ENCODE measurements around the gene ACER3. TPM values are rescaled to one million over a fixed set of nuclear protein-coding genes. Genes with fewer than 3 reads are reported as not detected.

The ACER3 gene
- total and polyA plus RNA-seq, 11 donors: 3.2 to 17.0 (median 9.8) TPM

- Histone ChIP-seq H3K27ac (no peak overlapping the region), H3K27me3 (no peaks in the 10 kb centered on the region), H3K36me3 (peaks cover 0 to 21% (median 9%) of the 10 kb centered on the region in 9 donors), H3K4me3 (no peak overlapping the region), H3K9me3 (peaks cover 0 to 9% (median 0%) of the 10 kb centered on the region in 12 donors), H3K4me1 (no peaks in the 10 kb centered on the region)
- WGBS, 4 donors: 57 to 75% (median 62%) methylated on average over 1 of the region's 1 CpG
- no peak for TF ChIP-seq POLR2A (IDR thresholded peaks at IDR 0.05)
- TF ChIP-seq, protein P1, sequence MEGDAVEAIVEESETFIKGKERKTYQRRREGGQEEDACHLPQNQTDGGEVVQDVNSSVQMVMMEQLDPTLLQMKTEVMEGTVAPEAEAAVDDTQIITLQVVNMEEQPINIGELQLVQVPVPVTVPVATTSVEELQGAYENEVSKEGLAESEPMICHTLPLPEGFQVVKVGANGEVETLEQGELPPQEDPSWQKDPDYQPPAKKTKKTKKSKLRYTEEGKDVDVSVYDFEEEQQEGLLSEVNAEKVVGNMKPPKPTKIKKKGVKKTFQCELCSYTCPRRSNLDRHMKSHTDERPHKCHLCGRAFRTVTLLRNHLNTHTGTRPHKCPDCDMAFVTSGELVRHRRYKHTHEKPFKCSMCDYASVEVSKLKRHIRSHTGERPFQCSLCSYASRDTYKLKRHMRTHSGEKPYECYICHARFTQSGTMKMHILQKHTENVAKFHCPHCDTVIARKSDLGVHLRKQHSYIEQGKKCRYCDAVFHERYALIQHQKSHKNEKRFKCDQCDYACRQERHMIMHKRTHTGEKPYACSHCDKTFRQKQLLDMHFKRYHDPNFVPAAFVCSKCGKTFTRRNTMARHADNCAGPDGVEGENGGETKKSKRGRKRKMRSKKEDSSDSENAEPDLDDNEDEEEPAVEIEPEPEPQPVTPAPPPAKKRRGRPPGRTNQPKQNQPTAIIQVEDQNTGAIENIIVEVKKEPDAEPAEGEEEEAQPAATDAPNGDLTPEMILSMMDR (IDR thresholded peaks at IDR 0.05): no peak
- no peak for DNase-seq
- intact Hi-C loops (cut with DNase I): no loop called here
- ATAC-seq: no peak
Observed at GRCh38 chr11:77001613-77002012, 140.9 kb downstream of the ACER3 start.

- no peaks in the 10 kb centered on the region for H3K4me1 ChIP-seq
- 94 to 98% (median 96%) methylated on average over 2 of the region's 2 CpGs for WGBS, 4 donors
- H3K9me3 ChIP-seq: peaks cover 0 to 9% (median 0%) of the 10 kb centered on the region in 12 donors
- H3K4me3 ChIP-seq: no peak overlapping the region
- no peak for ATAC-seq
- peaks cover 0 to 21% (median 7%) of the 10 kb centered on the region in 9 donors for H3K36me3 ChIP-seq
- intact Hi-C loops (cut with DNase I): no loop called here
- DNase-seq: no peak
- H3K27me3 ChIP-seq: no peaks in the 10 kb centered on the region
- H3K27ac ChIP-seq: no peak overlapping the region
- no peak for TF ChIP-seq POLR2A (IDR thresholded peaks at IDR 0.05)
- TF ChIP-seq, protein P1 (IDR thresholded peaks at IDR 0.05): no peak
Observed at GRCh38 chr11:77002776-77003175, 142.1 kb downstream of the ACER3 start.

GRCh38 chr11:77003963-77004362 lies 143.2 kb downstream of the ACER3 start:
- intact Hi-C loops (cut with DNase I): no loop called here
- Histone ChIP-seq H3K4me1 (no peaks in the 10 kb centered on the region), H3K9me3 (peaks cover 0 to 9% (median 0%) of the 10 kb centered on the region in 12 donors), H3K27me3 (no peaks in the 10 kb centered on the region), H3K4me3 (no peak overlapping the region), H3K27ac (no peak overlapping the region), H3K36me3 (peaks cover 0 to 15% (median 2%) of the 10 kb centered on the region in 9 donors)
- DNase-seq (no peak), ATAC-seq (no peak)
- no peak for TF ChIP-seq POLR2A (IDR thresholded peaks at IDR 0.05)
- TF ChIP-seq, protein P1 (IDR thresholded peaks at IDR 0.05): no peak
- WGBS, 4 donors: 47 to 75% (median 56%) methylated on average over 2 of the region's 2 CpGs

GRCh38 chr11:77009533-77010160 lies 148.9 kb downstream of the ACER3 start:
- peaks cover 0 to 22% (median 2%) of the 10 kb centered on the region in 9 donors for H3K36me3 ChIP-seq

More at GRCh38 chr11:77009533-77010160, 148.9 kb downstream of the ACER3 start:
- DNase-seq (no peak), ATAC-seq (no peak)
- TF ChIP-seq, protein P1 (IDR thresholded peaks at IDR 0.05): no peak
- TF ChIP-seq POLR2A (IDR thresholded peaks at IDR 0.05): no peak
- Histone ChIP-seq H3K27me3 (no peaks in the 10 kb centered on the region), H3K27ac (no peak overlapping the region), H3K4me3 (no peak overlapping the region), H3K9me3 (no peaks in the 10 kb centered on the region), H3K4me1 (no peaks in the 10 kb centered on the region)
- intact Hi-C loops (cut with DNase I): no loop called here

All from heart left ventricle (tissue), 16 donors.